HepG2 (cell line): ENCODE data around the gene ZMYND10. TPM values are rescaled to one million over a fixed set of nuclear protein-coding genes. Genes with fewer than 3 reads are reported as not detected.

Experiments
- BHLHE40 ChIP-seq: IDR thresholded peaks from 2 replicates; pipeline ENCODE4 v1.6.1; 2011; ENCODE audit warnings: low read length, improper control_type of control experiment
- GATAD2A ChIP-seq: IDR thresholded peaks from 2 replicates; pipeline ENCODE4 v1.6.1; 2016
- HES4 ChIP-seq: sonication (generic); formaldehyde crosslinking; IDR thresholded peaks from 2 replicates; pipeline ENCODE4 v1.9.0; 2021; ENCODE audit warnings: mild to moderate bottlenecking, missing genetic modification reagents, borderline replicate concordance
- HNF4A ChIP-seq: sonication (generic); formaldehyde crosslinking; IDR thresholded peaks from 2 replicates; pipeline ENCODE4 v1.4.0; 2020; ENCODE audit warnings: missing genetic modification reagents
- JUNB ChIP-seq: sonication (generic); formaldehyde crosslinking; IDR thresholded peaks from 2 replicates; pipeline ENCODE4 v1.8.0; 2022; ENCODE audit warnings: missing genetic modification reagents, mild to moderate bottlenecking, borderline replicate concordance
- NKX3-1 ChIP-seq: sonication (generic); formaldehyde crosslinking; IDR thresholded peaks from 2 replicates; pipeline ENCODE4 v1.5.0; 2020; ENCODE audit warnings: missing genetic modification reagents
- PATZ1 ChIP-seq: sonication (generic); formaldehyde crosslinking; IDR thresholded peaks from 2 replicates; pipeline ENCODE4 v1.4.0; 2020; ENCODE audit warnings: missing genetic modification reagents
- SKIL ChIP-seq: sonication (generic); formaldehyde crosslinking; IDR thresholded peaks from 2 replicates; pipeline ENCODE4 v1.8.0; 2022; ENCODE audit warnings: missing genetic modification reagents, mild to moderate bottlenecking, moderate library complexity, borderline replicate concordance
- TBP ChIP-seq: sonication (generic); formaldehyde crosslinking; IDR thresholded peaks from 2 replicates; pipeline ENCODE4 v1.5.0; 2020; ENCODE audit warnings: missing genetic modification reagents
- TFDP1 ChIP-seq: IDR thresholded peaks from 2 replicates; pipeline ENCODE4 v1.6.1; 2016; ENCODE audit warnings: missing compliant biosample characterization, missing genetic modification reagents, borderline replicate concordance
- ZKSCAN5 ChIP-seq: sonication (generic); formaldehyde crosslinking; IDR thresholded peaks from 2 replicates; pipeline ENCODE4 v1.5.1; 2020; ENCODE audit warnings: mild to moderate bottlenecking, missing genetic modification reagents
- ZMYM2 ChIP-seq: sonication (generic); formaldehyde crosslinking; IDR thresholded peaks from 2 replicates; pipeline ENCODE4 v1.8.0; 2022; ENCODE audit warnings: mild to moderate bottlenecking, missing genetic modification reagents
- ZNF275 ChIP-seq: sonication (generic); formaldehyde crosslinking; IDR thresholded peaks from 2 replicates; pipeline ENCODE4 v1.8.0; 2022; ENCODE audit warnings: missing genetic modification reagents, mild to moderate bottlenecking, inconsistent platforms, borderline replicate concordance
- ZNF343 ChIP-seq: sonication (generic); formaldehyde crosslinking; IDR thresholded peaks from 2 replicates; pipeline ENCODE4 v1.4.0; 2020; ENCODE audit warnings: mild to moderate bottlenecking, missing genetic modification reagents
- ZNF605 ChIP-seq: sonication (generic); formaldehyde crosslinking; IDR thresholded peaks from 2 replicates; pipeline ENCODE4 v1.8.0; 2022; ENCODE audit warnings: mild to moderate bottlenecking, missing genetic modification reagents
- ZNF614 ChIP-seq: IDR thresholded peaks from 2 replicates; pipeline ENCODE4 v1.6.1; 2018; ENCODE audit warnings: missing biosample characterization, missing genetic modification reagents, inconsistent platforms, borderline replicate concordance
- ZNF709 ChIP-seq: sonication (generic); formaldehyde crosslinking; IDR thresholded peaks from 2 replicates; pipeline ENCODE4 v1.5.0; 2020; ENCODE audit warnings: mild to moderate bottlenecking, missing genetic modification reagents
- ZNF775 ChIP-seq: sonication (generic); formaldehyde crosslinking; IDR thresholded peaks from 2 replicates; pipeline ENCODE4 v1.4.0; 2020; ENCODE audit warnings: missing genetic modification reagents, mild to moderate bottlenecking, moderate library complexity, borderline replicate concordance
- ZXDC ChIP-seq: sonication (generic); formaldehyde crosslinking; IDR thresholded peaks from 2 replicates; pipeline ENCODE4 v1.5.0; 2020; ENCODE audit warnings: mild to moderate bottlenecking, missing genetic modification reagents
- polyA plus RNA-seq, 8 experiments: library from polyadenylated mRNA; depleted of rRNA in 3 of 8; stranded (reverse) in 7 of 8; unstranded in 1 of 8; fragments of >200 nt; fragmentation: Illumina TruSeq in 4 of 8; extraction: Trizol in 4 of 8; gene quantifications; 2 replicates each; pipeline versions ENCODE4 v1.2.1 to v1.2.3, GENCODE V29; 2011 to 2016; ENCODE audit warnings: low read depth in 4 of 8, missing spikeins in 1 of 8, mixed read lengths in 1 of 8; ENCODE audit not compliant: insufficient read depth in 1 of 8
- total RNA-seq, 5 experiments: library from RNA; depleted of rRNA; stranded (reverse); fragments of >200 nt; fragmentation: Illumina TruSeq; extraction: Trizol; gene quantifications; 2 replicates each; pipeline ENCODE4 v1.2.3, GENCODE V29; 2016; ENCODE audit warnings: low read depth in 1 of 5

Gene ZMYND10
- total and polyA plus RNA-seq, 2 of the 13 experiments (the other 11 are each of a cell fraction or from before 2014, with no cell fraction given), result 0.60 to 0.74 TPM

GRCh38 chr3:50321336-50322114 lies 24.0 kb downstream of the ZMYND10 start (continued):
- TF ChIP-seq PATZ1 (CRISPR knock-in tag) (peak; percentile 89), TBP (CRISPR knock-in tag) (no peak), TFDP1 (CRISPR knock-in tag) (0 out of 2 replicates have a peak, but pooled peaks have one; percentile 2), ZMYM2 (peak; percentile 59; the same call in 1 of the 2 replicates), ZXDC (no peak), ZNF775 (CRISPR knock-in tag) (no peak), ZKSCAN5 (CRISPR knock-in tag) (no peak), NKX3-1 (CRISPR knock-in tag) (0 out of 2 replicates have a peak, but pooled peaks have one; percentile 21), JUNB (no peak), ZNF275 (CRISPR knock-in tag) (0 out of 2 replicates have a peak, but pooled peaks have one; percentile 60), ZNF614 (CRISPR knock-in tag) (0 out of 2 replicates have a peak, but pooled peaks have one; percentile 53), HES4 (CRISPR knock-in tag) (0 out of 2 replicates have a peak, but pooled peaks have one; percentile 44), ZNF709 (CRISPR knock-in tag) (0 out of 2 replicates have a peak, but pooled peaks have one; percentile 23), BHLHE40 (peak; percentile 95), GATAD2A (CRISPR knock-in tag) (peak; percentile 53), HNF4A (peak; percentile 94), ZNF605 (CRISPR knock-in tag) (peak; percentile 30; the same call in 1 of the 2 replicates), ZNF343 (CRISPR knock-in tag) (0 out of 2 replicates have a peak, but pooled peaks have one; percentile 60), SKIL (peak; percentile 57; the same call in 1 of the 2 replicates)
